Measurements from ENCODE around the gene PGLYRP3.

The PGLYRP3 gene

GRCh38 chr1:153312570-153313186, at the start of gene PGLYRP3:
PGLYRP3 (minus strand) TSS chr1:153312952; CDS start chr1:153310665, 2,287 bp downstream.
- Histone ChIP-seq H3K4me3 (ENCODE audit: low read depth, low read length) (no peak within 1 kb of the TSS), H3K9me3 (ENCODE audit: control insufficient read depth, insufficient read depth, low read depth, low read length) (no peaks in the 10 kb centered on the region), H3K27ac (ENCODE audit: extremely low read depth, low read depth, low read length) (no peak within 1 kb of the TSS), H3K36me3 (ENCODE audit: control insufficient read depth in 2 of 2, insufficient read depth in 1 of 2, low read length in 2 of 2) (no peaks in the 10 kb centered on the region), H3K4me1 (ENCODE audit: control insufficient read depth, insufficient read depth, low read length) (no peaks in the 10 kb centered on the region)
- ChIA-PET POLR2A (interaction anchor here (1.1 kb wide), 1 partner anchor 415 kb away, joined by 4 read pairs; the partner anchor contains the start of gene INTS3), CTCF (interaction anchor here (0.9 to 2.3 kb wide), 4 partner anchors 25 to 182 kb away, joined by 3 to 11 read pairs (median 6); no protein-coding TSS in a partner anchor)
- no peak for TF ChIP-seq ZBTB6 (tag by site-specific recombination; IDR thresholded peaks at IDR 0.05)
- no peak for TF ChIP-seq ZNF169 (tag by site-specific recombination; IDR thresholded peaks at IDR 0.05)
- no peak for TF ChIP-seq REPIN1 (tag by site-specific recombination; IDR thresholded peaks at IDR 0.05; ENCODE audit: low read depth)
- TF ChIP-seq ZNF837 (tag by site-specific recombination; IDR thresholded peaks at IDR 0.05) = no peak

- CTCF ChIA-PET = interaction anchor here (0.8 to 4.6 kb wide), 2 partner anchors 9 to 13 kb away, joined by 3 to 23 read pairs; no protein-coding TSS in a partner anchor
- H3K4me1 ChIP-seq (ENCODE audit: control insufficient read depth, insufficient read depth, low read length) = no peaks in the 10 kb centered on the region
- no peak overlapping the region for H3K4me3 ChIP-seq (ENCODE audit: low read depth, low read length)
- H3K9me3 ChIP-seq (ENCODE audit: control insufficient read depth, insufficient read depth, low read depth, low read length) = no peaks in the 10 kb centered on the region
- POLR2A ChIA-PET = no interaction called here
- H3K36me3 ChIP-seq (ENCODE audit: control insufficient read depth in 2 of 2, insufficient read depth in 1 of 2, low read length in 2 of 2) = no peaks in the 10 kb centered on the region
- TF ChIP-seq ZNF449 (tag by site-specific recombination; IDR thresholded peaks at IDR 0.05) (no peak), ZNF391 (tag by site-specific recombination; IDR thresholded peaks at IDR 0.05; ENCODE audit: borderline replicate concordance, low read depth) (no peak), REPIN1 (tag by site-specific recombination; IDR thresholded peaks at IDR 0.05; ENCODE audit: low read depth) (no peak), ELK4 (IDR thresholded peaks at IDR 0.05; ENCODE audit: borderline replicate concordance, low read depth, low read length) (no peak), ZNF621 (tag by site-specific recombination; IDR thresholded peaks at IDR 0.05) (no peak), ZNF785 (tag by site-specific recombination; IDR thresholded peaks at IDR 0.05) (no peak), ZNF701 (tag by site-specific recombination; IDR thresholded peaks at IDR 0.05) (no peak), ZNF513 (tag by site-specific recombination; IDR thresholded peaks at IDR 0.05) (no peak), ZNF555 (tag by site-specific recombination; conservative IDR thresholded peaks at IDR 0.05) (no peak), ZNF211 (tag by site-specific recombination; IDR thresholded peaks at IDR 0.05; ENCODE audit: low read depth) (no peak), ZNF843 (tag by site-specific recombination; IDR thresholded peaks at IDR 0.05) (no peak)
- H3K27ac ChIP-seq (ENCODE audit: extremely low read depth, low read depth, low read length) = no peak overlapping the region
Measured at GRCh38 chr1:153362187-153362775, 49.5 kb upstream of the PGLYRP3 start.

Measured in HEK293 (cell line).